ENCODE data around the gene HSDL1.

HSDL1 gene

GRCh38 chr16:84144859-84145639, at the start of gene HSDL1, which contains the start of gene DNAAF1:
TSS of gene HSDL1 (minus strand) at chr16:84145177. CDS start at chr16:84131321, 13,856 bp downstream.
TSS of gene DNAAF1 (plus strand) at chr16:84145308. CDS start at chr16:84145441, 133 bp downstream.
- H3K4me3 ChIP-seq (ENCODE audit: low read depth, low read length) = peak within 1 kb of the TSS; percentile 71
- TF ChIP-seq, protein P1, sequence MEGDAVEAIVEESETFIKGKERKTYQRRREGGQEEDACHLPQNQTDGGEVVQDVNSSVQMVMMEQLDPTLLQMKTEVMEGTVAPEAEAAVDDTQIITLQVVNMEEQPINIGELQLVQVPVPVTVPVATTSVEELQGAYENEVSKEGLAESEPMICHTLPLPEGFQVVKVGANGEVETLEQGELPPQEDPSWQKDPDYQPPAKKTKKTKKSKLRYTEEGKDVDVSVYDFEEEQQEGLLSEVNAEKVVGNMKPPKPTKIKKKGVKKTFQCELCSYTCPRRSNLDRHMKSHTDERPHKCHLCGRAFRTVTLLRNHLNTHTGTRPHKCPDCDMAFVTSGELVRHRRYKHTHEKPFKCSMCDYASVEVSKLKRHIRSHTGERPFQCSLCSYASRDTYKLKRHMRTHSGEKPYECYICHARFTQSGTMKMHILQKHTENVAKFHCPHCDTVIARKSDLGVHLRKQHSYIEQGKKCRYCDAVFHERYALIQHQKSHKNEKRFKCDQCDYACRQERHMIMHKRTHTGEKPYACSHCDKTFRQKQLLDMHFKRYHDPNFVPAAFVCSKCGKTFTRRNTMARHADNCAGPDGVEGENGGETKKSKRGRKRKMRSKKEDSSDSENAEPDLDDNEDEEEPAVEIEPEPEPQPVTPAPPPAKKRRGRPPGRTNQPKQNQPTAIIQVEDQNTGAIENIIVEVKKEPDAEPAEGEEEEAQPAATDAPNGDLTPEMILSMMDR (IDR thresholded peaks at IDR 0.05; ENCODE audit: low read depth, low read length) = no peak

- no peak overlapping the region for H3K4me3 ChIP-seq (ENCODE audit: low read depth, low read length)
- TF ChIP-seq, protein P1 (IDR thresholded peaks at IDR 0.05; ENCODE audit: low read depth, low read length) = no peak
Measured at GRCh38 chr16:84194018-84194417, 49.0 kb upstream of the HSDL1 start.

GRCh38 chr16:84193480-84193879, 48.5 kb upstream of the HSDL1 start:
- TF ChIP-seq, protein P1 (IDR thresholded peaks at IDR 0.05; ENCODE audit: low read depth, low read length) = no peak
- H3K4me3 ChIP-seq (ENCODE audit: low read depth, low read length) = no peak overlapping the region

DNA sequence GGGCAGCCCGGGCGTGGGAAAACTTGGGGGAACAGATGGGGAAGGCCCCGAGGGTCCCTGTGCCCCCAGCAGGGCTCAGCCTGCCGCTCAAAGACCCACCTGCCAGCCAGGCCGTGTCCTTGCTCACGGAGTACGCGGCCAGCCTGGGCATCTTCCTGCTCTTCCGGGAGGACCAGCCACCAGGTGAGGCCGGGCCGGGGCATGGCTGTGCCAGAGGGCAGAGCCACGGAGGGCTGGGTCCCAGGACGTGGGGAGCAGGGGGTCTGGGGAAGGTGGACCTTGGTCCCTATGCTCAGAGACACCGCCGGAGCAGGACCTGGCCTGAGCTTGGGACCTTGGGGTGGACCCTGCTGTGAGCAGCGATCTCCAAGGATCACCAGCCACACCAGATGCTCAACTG, 46.5 kb upstream of the HSDL1 start:
- TF ChIP-seq, protein P1 (IDR thresholded peaks at IDR 0.05; ENCODE audit: low read depth, low read length) = no peak
- no peak overlapping the region for H3K4me3 ChIP-seq (ENCODE audit: low read depth, low read length)

- no peak within 1 kb of the TSS for H3K4me3 ChIP-seq (ENCODE audit: low read depth, low read length)
- TF ChIP-seq, protein P1 (IDR thresholded peaks at IDR 0.05; ENCODE audit: low read depth, low read length) = no peak
Measured at GRCh38 chr16:84190731-84191388, 45.9 kb upstream of the HSDL1 start, which contains the start of gene ADAD2. TSS of gene ADAD2 (plus strand) at chr16:84191157. CDS start at chr16:84191231, 74 bp downstream.

GRCh38 chr16:84186685-84187437, 41.9 kb upstream of the HSDL1 start, which contains the start of gene TAF1C:
TSS of gene TAF1C (minus strand) at chr16:84187057. CDS start at chr16:84184988, 2,069 bp downstream.
- H3K4me3 ChIP-seq (ENCODE audit: low read depth, low read length) = peak within 1 kb of the TSS; percentile 99
- TF ChIP-seq, protein P1 (IDR thresholded peaks at IDR 0.05; ENCODE audit: low read depth, low read length) = peak; percentile 97
